A673 (cell line): ENCODE data around the gene FGF1. TPM values are rescaled to one million over a fixed set of nuclear protein-coding genes. Genes with fewer than 3 reads are reported as not detected.

Experiments used
- BruUV-seq: library from RNA; stranded (reverse); fragments of 400-500 nt; replicated peaks from 2 replicates; lab custom pipeline; 2021; lab: Mats Ljungman, UMichigan
- CTCF ChIA-PET: fragments of 300-600 bp; sonication (Branson Sonifier 250); formaldehyde crosslinking; loops from one replicate; lab custom pipeline; 2022; ENCODE audit warnings: antibody characterized with exemption; lab: Charles Lee
- POLR2A ChIA-PET: fragments of 300-600 bp; sonication (Branson Sonifier 250); formaldehyde crosslinking; loops from one replicate; lab custom pipeline; 2022; ENCODE audit warnings: antibody characterized with exemption; ENCODE audit not compliant: low non-redundant PET; lab: Charles Lee
- DNase-seq: peaks from one replicate; pipeline ENCODE4 v3.0.0-alpha.2; 2015; ENCODE audit warnings: low spot score
- H3K27ac ChIP-seq: fragments of 200-600 bp; sonication (generic); 2 replicates; pipeline ENCODE4 v1.5.1; 2016; ENCODE audit warnings: mixed run types, low read depth, mild to moderate bottlenecking, mixed read lengths, antibody characterized with exemption, low read length; ENCODE audit not compliant: poor library complexity, severe bottlenecking
- H3K27me3 ChIP-seq: fragments of 200-600 bp; sonication (generic); replicated peaks from 2 replicates; pipeline ENCODE4 v1.6.1; 2017; ENCODE audit warnings: mixed run types, low read depth, mild to moderate bottlenecking, mixed read lengths, antibody characterized with exemption, low read length; ENCODE audit not compliant: insufficient read depth, poor library complexity
- H3K36me3 ChIP-seq: fragments of 200-600 bp; sonication (generic); 2 replicates; pipeline ENCODE4 v1.6.1; 2016; ENCODE audit warnings: mixed run types, mild to moderate bottlenecking, mixed read lengths, antibody characterized with exemption, low read length; ENCODE audit not compliant: insufficient read depth, poor library complexity, severe bottlenecking
- H3K4me1 ChIP-seq: fragments of 200-600 bp; sonication (generic); 2 replicates; pipeline ENCODE4 v1.6.1; 2017; ENCODE audit warnings: mixed run types, mild to moderate bottlenecking, mixed read lengths, antibody characterized with exemption, low read length; ENCODE audit not compliant: insufficient read depth, poor library complexity, severe bottlenecking
- H3K4me3 ChIP-seq: fragments of 200-600 bp; sonication (generic); 2 replicates; pipeline ENCODE4 v1.5.1; 2016; ENCODE audit warnings: low read depth, mixed run types, mild to moderate bottlenecking, mixed read lengths, low read length; ENCODE audit not compliant: poor library complexity, severe bottlenecking
- H3K9me3 ChIP-seq: fragments of 200-600 bp; sonication (generic); 2 replicates; pipeline ENCODE4 v1.6.1; 2016; ENCODE audit warnings: mixed run types, low read depth, mild to moderate bottlenecking, mixed read lengths, antibody characterized with exemption, low read length; ENCODE audit not compliant: poor library complexity, severe bottlenecking
- EZH2 ChIP-seq: fragments of 200-600 bp; sonication (generic); IDR thresholded peaks from 2 replicates; pipeline ENCODE4 v1.6.1; 2017; ENCODE audit warnings: borderline replicate concordance, low read depth, mild to moderate bottlenecking, mixed read lengths, antibody characterized with exemption, low read length; ENCODE audit not compliant: poor library complexity, severe bottlenecking
- intact Hi-C: fragments of 100-400 bp; cut with micrococcal nuclease; formaldehyde crosslinking; loops from one replicate; pipeline ENCODE4 v1.10.0; 2022; ENCODE audit not compliant: unreplicated experiment
- total RNA-seq: library from RNA; stranded (reverse); gene quantifications from 2 replicates; pipeline ENCODE4 v1.2.3, GENCODE V29; 2021
- TF ChIP-seq, protein P1 (sequence below): fragments of 300-800, 200-600 bp; sonication (generic); conservative IDR thresholded peaks from 2 replicates; pipeline ENCODE4 v1.5.1; 2017; ENCODE audit warnings: low read depth, mild to moderate bottlenecking, antibody characterized with exemption, low read length, moderate library complexity, mixed read lengths

The FGF1 gene
- total RNA-seq, 1 experiment from 2014 or later: 0.71 TPM

DNA sequence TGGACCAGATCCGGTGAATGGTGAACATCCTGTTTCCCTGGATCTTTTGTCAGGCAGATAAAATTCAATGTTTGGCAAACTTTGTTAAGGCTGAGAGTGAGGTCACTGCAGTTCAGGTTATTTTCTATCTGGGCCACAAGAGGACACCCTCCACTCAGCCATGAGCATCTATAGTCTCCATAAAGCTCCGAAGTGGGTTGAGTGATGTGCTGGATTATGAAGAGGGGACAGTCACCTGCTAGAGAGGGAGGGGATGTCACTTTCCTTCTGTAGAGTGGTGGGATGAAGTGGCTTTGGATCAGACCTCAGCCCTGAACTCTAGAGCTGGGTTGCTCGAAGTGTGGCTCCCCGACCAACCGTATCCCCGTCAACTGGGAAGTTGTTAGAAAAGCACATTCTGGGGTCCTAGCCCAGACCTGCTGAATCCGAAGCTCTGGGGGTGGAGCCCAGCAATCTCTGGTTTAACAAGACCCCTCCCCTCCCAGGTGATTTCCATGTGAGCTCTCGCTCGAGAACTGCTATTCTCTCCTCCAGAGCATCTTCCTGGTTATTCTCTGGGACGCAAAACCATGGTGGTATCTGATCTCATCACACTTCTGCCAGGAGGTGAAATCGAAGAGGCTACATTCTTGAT is 31.8 kb upstream of the FGF1 start:
- no peaks in the 10 kb centered on the region for H3K36me3 ChIP-seq
- no TSS peak for BruUV-seq
- H3K4me3 ChIP-seq: no peak overlapping the region
- H3K27me3 ChIP-seq: no peaks in the 10 kb centered on the region
- TF ChIP-seq, protein P1, sequence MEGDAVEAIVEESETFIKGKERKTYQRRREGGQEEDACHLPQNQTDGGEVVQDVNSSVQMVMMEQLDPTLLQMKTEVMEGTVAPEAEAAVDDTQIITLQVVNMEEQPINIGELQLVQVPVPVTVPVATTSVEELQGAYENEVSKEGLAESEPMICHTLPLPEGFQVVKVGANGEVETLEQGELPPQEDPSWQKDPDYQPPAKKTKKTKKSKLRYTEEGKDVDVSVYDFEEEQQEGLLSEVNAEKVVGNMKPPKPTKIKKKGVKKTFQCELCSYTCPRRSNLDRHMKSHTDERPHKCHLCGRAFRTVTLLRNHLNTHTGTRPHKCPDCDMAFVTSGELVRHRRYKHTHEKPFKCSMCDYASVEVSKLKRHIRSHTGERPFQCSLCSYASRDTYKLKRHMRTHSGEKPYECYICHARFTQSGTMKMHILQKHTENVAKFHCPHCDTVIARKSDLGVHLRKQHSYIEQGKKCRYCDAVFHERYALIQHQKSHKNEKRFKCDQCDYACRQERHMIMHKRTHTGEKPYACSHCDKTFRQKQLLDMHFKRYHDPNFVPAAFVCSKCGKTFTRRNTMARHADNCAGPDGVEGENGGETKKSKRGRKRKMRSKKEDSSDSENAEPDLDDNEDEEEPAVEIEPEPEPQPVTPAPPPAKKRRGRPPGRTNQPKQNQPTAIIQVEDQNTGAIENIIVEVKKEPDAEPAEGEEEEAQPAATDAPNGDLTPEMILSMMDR: peak; percentile 65
- TF ChIP-seq EZH2: no peak
- peaks cover 14% of the 10 kb centered on the region for H3K4me1 ChIP-seq
- POLR2A ChIA-PET: interaction anchor here (0.6 kb wide), 1 partner anchor 91 kb away, joined by 3 read pairs; no protein-coding TSS in a partner anchor
- H3K9me3 ChIP-seq: no peaks in the 10 kb centered on the region
- CTCF ChIA-PET: interaction anchor here (0.6 to 5.8 kb wide), 16 partner anchors 19 to 179 kb away, joined by 3 to 62 read pairs (median 5); no protein-coding TSS in a partner anchor
- peak; percentile 81 for DNase-seq
- H3K27ac ChIP-seq: no peak overlapping the region
- intact Hi-C loops: loop anchor here (1.0 to 5.0 kb wide), 4 partner anchors 53 to 1110 kb away; partner anchors contain the start of gene ARHGAP26

DNA sequence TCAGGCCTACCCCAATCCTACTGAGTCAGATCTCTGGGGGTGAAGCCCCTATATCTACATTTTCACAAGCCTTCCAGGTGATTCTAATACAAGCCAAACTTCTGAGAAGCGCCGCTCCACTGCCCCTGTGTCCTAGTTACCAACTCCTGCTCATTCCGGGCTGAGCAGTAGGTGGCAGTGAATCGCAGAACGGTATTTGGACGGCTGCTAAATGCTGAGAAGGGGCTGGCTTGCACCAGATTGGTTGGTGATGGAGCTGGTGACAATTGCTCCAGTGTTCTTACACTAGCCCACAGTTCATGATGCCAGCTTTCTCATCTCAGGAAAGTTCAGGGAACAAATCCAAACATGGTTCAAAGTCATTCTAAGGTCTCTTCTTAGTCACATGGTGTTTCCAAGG is 31.1 kb upstream of the FGF1 start:
- no peak overlapping the region for H3K27ac ChIP-seq
- peaks cover 16% of the 10 kb centered on the region for H3K4me1 ChIP-seq
- DNase-seq: peak; percentile 88
- TF ChIP-seq, protein P1: peak; percentile 79
- TF ChIP-seq EZH2: no peak
- ChIA-PET CTCF (interaction anchor here (0.6 to 5.8 kb wide), 16 partner anchors 18 to 1475 kb away, joined by 3 to 62 read pairs (median 5); no protein-coding TSS in a partner anchor), POLR2A (interaction anchor here (0.6 kb wide), 1 partner anchor 92 kb away, joined by 3 read pairs; no protein-coding TSS in a partner anchor)
- no peak overlapping the region for H3K4me3 ChIP-seq
- no peaks in the 10 kb centered on the region for H3K27me3 ChIP-seq
- BruUV-seq: no TSS peak
- intact Hi-C loops: loop anchor here (1.0 to 5.0 kb wide), 4 partner anchors 54 to 1110 kb away; partner anchors contain the start of gene ARHGAP26
- H3K36me3 ChIP-seq: no peaks in the 10 kb centered on the region
- H3K9me3 ChIP-seq: no peaks in the 10 kb centered on the region

DNA sequence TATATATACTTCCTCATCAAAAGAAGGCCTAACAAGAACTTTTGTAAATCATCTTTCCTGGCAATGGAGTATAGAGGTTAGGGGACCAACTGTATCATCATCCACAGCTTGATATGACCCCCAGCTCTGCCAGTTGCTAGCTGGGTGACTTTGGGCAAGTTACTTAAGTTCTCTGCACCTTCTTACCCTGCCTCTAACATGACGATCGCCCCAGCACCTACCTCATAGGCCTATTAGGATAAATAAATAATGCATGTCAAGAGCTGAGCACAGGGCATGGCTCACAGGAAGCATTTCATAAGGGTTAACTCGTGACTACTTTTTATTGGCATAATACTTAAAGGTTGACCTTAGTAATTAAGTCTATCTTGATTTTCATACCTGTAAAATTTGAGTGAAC is 29.4 kb upstream of the FGF1 start:
- TF ChIP-seq, protein P1: no peak
- no peak for TF ChIP-seq EZH2
- ChIA-PET CTCF (interaction anchor here (0.6 to 5.8 kb wide), 3 partner anchors 16 to 173 kb away, joined by 3 to 62 read pairs (median 59); no protein-coding TSS in a partner anchor), POLR2A (no interaction called here)
- BruUV-seq: no TSS peak
- DNase-seq: no peak
- Histone ChIP-seq H3K4me1 (peaks cover 16% of the 10 kb centered on the region), H3K4me3 (no peak overlapping the region), H3K27me3 (no peaks in the 10 kb centered on the region), H3K36me3 (no peaks in the 10 kb centered on the region), H3K27ac (no peak overlapping the region), H3K9me3 (no peaks in the 10 kb centered on the region)
- intact Hi-C loops: loop anchor here (5.0 kb wide), 1 partner anchor 1112 kb away; no protein-coding TSS in a partner anchor
